SK-N-SH treated with all-trans-retinoic acid at 6 μM for 48 hours (cell line): Measurements from ENCODE around the gene PSME1.
A peak's percentile ranks its signal among the peaks of the same experiment; 100 is the strongest.

Experiments used
- ATAC-seq: fragments of 200-7000 bp; cut with Tn5 transposase; 3 replicates; pipeline ENCODE4 v1.9.1; 2020; ENCODE audit warnings: mild to moderate bottlenecking, moderate library complexity
- ARNTL ChIP-seq: fragments of 450-650 bp; formaldehyde crosslinking; IDR thresholded peaks from 2 replicates; pipeline ENCODE4 v1.5.0; 2020; ENCODE audit warnings: low read depth, mild to moderate bottlenecking, moderate library complexity, borderline replicate concordance
- BACH2 ChIP-seq: fragments of 250-450 bp; sonication (Bioruptor Pico); IDR thresholded peaks from 2 replicates; pipeline ENCODE4 v1.9.0; 2021; ENCODE audit warnings: mild to moderate bottlenecking, borderline replicate concordance
- CREB5 ChIP-seq: fragments of 250-450 bp; sonication (Bioruptor Pico); IDR thresholded peaks from 2 replicates; pipeline ENCODE4 v1.5.1; 2020; ENCODE audit warnings: low read depth, mild to moderate bottlenecking, moderate library complexity
- CSDC2 ChIP-seq: fragments of 250-450 bp; sonication (Bioruptor Pico); IDR thresholded peaks from 2 replicates; pipeline ENCODE4 v1.5.0; 2020; ENCODE audit warnings: mild to moderate bottlenecking, moderate library complexity
- CSRNP3 ChIP-seq: fragments of 250-450 bp; sonication (Bioruptor Pico); IDR thresholded peaks from 2 replicates; pipeline ENCODE4 v1.5.1; 2021; ENCODE audit warnings: mild to moderate bottlenecking, moderate library complexity
- GLIS3 ChIP-seq: fragments of 250-450 bp; sonication (Bioruptor Pico); IDR thresholded peaks from 2 replicates; pipeline ENCODE4 v1.5.0; 2020; ENCODE audit warnings: mild to moderate bottlenecking, moderate library complexity
- OSR1 ChIP-seq: fragments of 250-450 bp; sonication (Bioruptor Pico); IDR thresholded peaks from 2 replicates; pipeline ENCODE4 v1.8.0; 2022; ENCODE audit warnings: moderate library complexity, mild to moderate bottlenecking, inconsistent platforms
- PATZ1 ChIP-seq: fragments of 250-450 bp; sonication (Bioruptor Pico); IDR thresholded peaks from 2 replicates; pipeline ENCODE4 v1.8.0; 2020; ENCODE audit warnings: mild to moderate bottlenecking, moderate library complexity, borderline replicate concordance
- POU6F1 ChIP-seq: fragments of 250-450 bp; sonication (Bioruptor Pico); IDR thresholded peaks from 2 replicates; pipeline ENCODE4 v1.8.0; 2021; ENCODE audit warnings: low read depth, mild to moderate bottlenecking, moderate library complexity, borderline replicate concordance
- PPARA ChIP-seq: fragments of 250-450 bp; sonication (Bioruptor Pico); IDR thresholded peaks from 2 replicates; pipeline ENCODE4 v1.5.0; 2020; ENCODE audit warnings: mild to moderate bottlenecking, borderline replicate concordance
- RARB ChIP-seq: fragments of 250-450 bp; sonication (Bioruptor Pico); IDR thresholded peaks from 2 replicates; pipeline ENCODE4 v1.8.0; 2021; ENCODE audit warnings: mild to moderate bottlenecking, moderate library complexity
- SNAI2 ChIP-seq: fragments of 250-450 bp; sonication (Bioruptor Pico); IDR thresholded peaks from 2 replicates; pipeline ENCODE4 v1.5.0; 2020; ENCODE audit warnings: mild to moderate bottlenecking, moderate library complexity
- ZFP3 ChIP-seq: fragments of 250-450 bp; sonication (Bioruptor Pico); IDR thresholded peaks from 2 replicates; pipeline ENCODE4 v1.5.0; 2020; ENCODE audit warnings: mild to moderate bottlenecking, moderate library complexity
- ZFP30 ChIP-seq: fragments of 450-650 bp; formaldehyde crosslinking; IDR thresholded peaks from 2 replicates; pipeline ENCODE4 v1.5.0; 2022; ENCODE audit warnings: mild to moderate bottlenecking, moderate library complexity
- ZNF565 ChIP-seq: fragments of 450-650 bp; formaldehyde crosslinking; conservative IDR thresholded peaks from 2 replicates; pipeline ENCODE4 v1.5.0; 2020; ENCODE audit warnings: low read depth, mild to moderate bottlenecking, moderate library complexity
- ZNF70 ChIP-seq: fragments of 450-650 bp; formaldehyde crosslinking; IDR thresholded peaks from 2 replicates; pipeline ENCODE4 v1.5.0; 2020; ENCODE audit warnings: mild to moderate bottlenecking, moderate library complexity

The PSME1 gene

GRCh38 chr14:24095271-24096068 is 40.5 kb upstream of the PSME1 start:
- no peak for TF ChIP-seq CSDC2 (CRISPR knock-in tag)
- TF ChIP-seq OSR1 (CRISPR knock-in tag) = no peak
- no peak for TF ChIP-seq CREB5
- TF ChIP-seq ZNF70 = no peak
- TF ChIP-seq SNAI2 = no peak
- TF ChIP-seq GLIS3 (CRISPR knock-in tag) = no peak
- TF ChIP-seq BACH2 = no peak
- TF ChIP-seq CSRNP3 (CRISPR knock-in tag) = no peak
- TF ChIP-seq ZNF565 (CRISPR knock-in tag) = no peak
- TF ChIP-seq ZFP3 (CRISPR knock-in tag) = no peak
- ATAC-seq = peak; percentile 3

- no peak for ATAC-seq
- TF ChIP-seq ZFP3 (CRISPR knock-in tag) (no peak), GLIS3 (CRISPR knock-in tag) (no peak), SNAI2 (no peak), CSRNP3 (CRISPR knock-in tag) (no peak), ARNTL (no peak), OSR1 (CRISPR knock-in tag) (no peak), PATZ1 (CRISPR knock-in tag) (no peak), BACH2 (no peak), CREB5 (no peak), PPARA (CRISPR knock-in tag) (no peak)
These were observed 39.3 kb upstream of the PSME1 start for GRCh38 chr14:24096545-24097181.

GRCh38 chr14:24098229-24098926 is 37.6 kb upstream of the PSME1 start:
- no peak for ATAC-seq
- TF ChIP-seq GLIS3 (CRISPR knock-in tag) = no peak
- TF ChIP-seq ZFP30 = no peak
- no peak for TF ChIP-seq CSDC2 (CRISPR knock-in tag)
- no peak for TF ChIP-seq RARB (CRISPR knock-in tag)
- TF ChIP-seq ARNTL = no peak
- no peak for TF ChIP-seq POU6F1
